HG03280 (cell line): Measurements from ENCODE around the gene TTC23L.
A peak's percentile ranks its signal among the peaks of the same experiment; 100 is the strongest.

Experiments
- ATAC-seq: cut with Tn5 transposase; IDR thresholded peaks from one replicate; pipeline ENCODE4 v1.9.1; 2021; ENCODE audit warnings: mild to moderate bottlenecking, moderate library complexity; ENCODE audit not compliant: unreplicated experiment

Gene TTC23L

GRCh38 chr5:34868791-34869190 lies 29.8 kb downstream of the TTC23L start:
- ATAC-seq, result no peak

GRCh38 chr5:34869256-34869655 lies 30.3 kb downstream of the TTC23L start:
- no peak for ATAC-seq

- no peak for ATAC-seq
Observed at GRCh38 chr5:34870382-34870781, 31.4 kb downstream of the TTC23L start.

GRCh38 chr5:34876275-34876674 lies 37.3 kb downstream of the TTC23L start:
- no peak for ATAC-seq

- no peak for ATAC-seq
Observed at GRCh38 chr5:34881246-34881645, 42.3 kb downstream of the TTC23L start.

- ATAC-seq, result no peak
Observed at GRCh38 chr5:34886392-34887119, 47.6 kb downstream of the TTC23L start.

- ATAC-seq, result no peak
Observed at GRCh38 chr5:34889394-34889793, 50.4 kb downstream of the TTC23L start.

- no peak for ATAC-seq
Observed at GRCh38 chr5:34891981-34892380, 53.0 kb downstream of the TTC23L start.

GRCh38 chr5:34892414-34892813 lies 53.5 kb downstream of the TTC23L start:
- ATAC-seq, result no peak

GRCh38 chr5:34894716-34895115 lies 55.8 kb downstream of the TTC23L start:
- no peak for ATAC-seq

- no peak for ATAC-seq
Observed at GRCh38 chr5:34895641-34896419, 56.9 kb downstream of the TTC23L start.

- no peak for ATAC-seq
Observed at GRCh38 chr5:34897646-34898045, 58.7 kb downstream of the TTC23L start.

- ATAC-seq, result peak; percentile 83
Observed at GRCh38 chr5:34898258-34898895, 59.4 kb downstream of the TTC23L start.

GRCh38 chr5:34899066-34899465 lies 60.1 kb downstream of the TTC23L start:
- ATAC-seq, result no peak

- no peak for ATAC-seq
Observed at GRCh38 chr5:34900652-34901051, 61.7 kb downstream of the TTC23L start.

- ATAC-seq, result no peak
Observed at GRCh38 chr5:34903260-34903659, 64.3 kb downstream of the TTC23L start.

- no peak for ATAC-seq
Observed at GRCh38 chr5:34905564-34905963, 66.6 kb downstream of the TTC23L start.

- no peak for ATAC-seq
Observed at GRCh38 chr5:34913072-34913471, 74.1 kb downstream of the TTC23L start.

GRCh38 chr5:34914671-34915138 lies 75.7 kb downstream of the TTC23L start:
- peak; percentile 17 for ATAC-seq

GRCh38 chr5:34915139-34915855 lies 76.3 kb downstream of the TTC23L start, which contains the start of the genes BRIX1 and RAD1:
TSS of gene BRIX1 (plus strand) at chr5:34915711. CDS start at chr5:34915739, 28 bp downstream.
TSS of gene RAD1 (minus strand) at chr5:34915504. CDS start at chr5:34914892, 612 bp downstream.
- peak; percentile 98 for ATAC-seq

- ATAC-seq, result peak; percentile 19
Observed at GRCh38 chr5:34915856-34916192, 76.9 kb downstream of the TTC23L start.
